HG02884 (cell line): Measurements from ENCODE around the gene C1orf146.
"Not testable (repeated sequence)": the region's sequence is repeated elsewhere in the genome, so short reads cannot be mapped to it uniquely, and the experiment has no call there.

Experiments
- ATAC-seq: cut with Tn5 transposase; IDR thresholded peaks from one replicate; pipeline ENCODE4 v1.9.1; 2021; ENCODE audit warnings: mild to moderate bottlenecking, moderate library complexity; ENCODE audit not compliant: unreplicated experiment

C1orf146 gene

GRCh38 chr1:92217721-92218120, at the start of gene C1orf146:
TSS of gene C1orf146 (plus strand) at chr1:92217915. CDS start at chr1:92231421, 13,506 bp downstream.
- ATAC-seq, result no peak

GRCh38 chr1:92168657-92169056, 49.1 kb upstream of the C1orf146 start:
- no peak for ATAC-seq

GRCh38 chr1:92169214-92170005, 48.3 kb upstream of the C1orf146 start:
- ATAC-seq, result no peak

- ATAC-seq, result no peak
Measured at GRCh38 chr1:92184632-92185031, 33.1 kb upstream of the C1orf146 start.

- ATAC-seq, result no peak
Measured at GRCh38 chr1:92186081-92186480, 31.6 kb upstream of the C1orf146 start.

- no peak for ATAC-seq
Measured at GRCh38 chr1:92188436-92189255, 29.1 kb upstream of the C1orf146 start.

GRCh38 chr1:92191726-92192125, 26.0 kb upstream of the C1orf146 start:
- ATAC-seq, result no peak

- ATAC-seq, result no peak
Measured at GRCh38 chr1:92192246-92192645, 25.5 kb upstream of the C1orf146 start.

GRCh38 chr1:92194511-92194910, 23.2 kb upstream of the C1orf146 start:
- ATAC-seq, result no peak

- no peak for ATAC-seq
Measured at GRCh38 chr1:92201973-92202372, 15.7 kb upstream of the C1orf146 start.

GRCh38 chr1:92203105-92203504, 14.6 kb upstream of the C1orf146 start:
- ATAC-seq, result no peak

GRCh38 chr1:92210701-92211100, 7.0 kb upstream of the C1orf146 start:
- no peak for ATAC-seq

- no peak for ATAC-seq
Measured at GRCh38 chr1:92211166-92211565, 6.5 kb upstream of the C1orf146 start.

- no peak for ATAC-seq
Measured at GRCh38 chr1:92218559-92218958, 844 bp downstream of the C1orf146 start.

GRCh38 chr1:92219028-92219427, 1.3 kb downstream of the C1orf146 start:
- no peak for ATAC-seq

GRCh38 chr1:92228401-92228800, 10.7 kb downstream of the C1orf146 start:
- ATAC-seq, result no peak

GRCh38 chr1:92230736-92231135, 13.0 kb downstream of the C1orf146 start:
- ATAC-seq, result no peak

- ATAC-seq, result no peak
Measured at GRCh38 chr1:92240034-92240433, 22.3 kb downstream of the C1orf146 start.

- no peak for ATAC-seq
Measured at GRCh38 chr1:92244376-92244775, 26.7 kb downstream of the C1orf146 start.

GRCh38 chr1:92254714-92255113, 37.0 kb downstream of the C1orf146 start:
- ATAC-seq, result not testable (repeated sequence)

- ATAC-seq, result no peak
Measured at GRCh38 chr1:92259350-92259749, 41.6 kb downstream of the C1orf146 start.

GRCh38 chr1:92262516-92262915, 44.8 kb downstream of the C1orf146 start:
- no peak for ATAC-seq
